GM10248 (cell line): Measurements from ENCODE around the gene DNAJC18.
A peak's percentile ranks its signal among the peaks of the same experiment; 100 is the strongest.

Experiments used
- CTCF ChIA-PET: fragments of 300-600 bp; sonication (Branson Sonifier 250); formaldehyde crosslinking; extraction: SDS; loops from one replicate; lab custom pipeline; 2021; ENCODE audit warnings: antibody characterized with exemption; lab: Yijun Ruan, JAX
- POLR2A ChIA-PET: fragments of 350-650 bp; sonication (Branson Sonifier 250); formaldehyde crosslinking; extraction: SDS; loops from one replicate; lab custom pipeline; 2020; ENCODE audit warnings: antibody characterized with exemption; lab: Yijun Ruan, JAX
- DNase-seq: peaks from one replicate; pipeline ENCODE4 v3.0.0; 2012; ENCODE audit errors: extremely low spot score
- TF ChIP-seq, protein P1 (sequence below): IDR thresholded peaks from 2 replicates; pipeline ENCODE4 v1.5.1; 2012; ENCODE audit warnings: mild to moderate bottlenecking, low read depth; ENCODE audit errors: extremely low read depth, missing control alignments, control extremely low read depth

DNAJC18 gene

DNA sequence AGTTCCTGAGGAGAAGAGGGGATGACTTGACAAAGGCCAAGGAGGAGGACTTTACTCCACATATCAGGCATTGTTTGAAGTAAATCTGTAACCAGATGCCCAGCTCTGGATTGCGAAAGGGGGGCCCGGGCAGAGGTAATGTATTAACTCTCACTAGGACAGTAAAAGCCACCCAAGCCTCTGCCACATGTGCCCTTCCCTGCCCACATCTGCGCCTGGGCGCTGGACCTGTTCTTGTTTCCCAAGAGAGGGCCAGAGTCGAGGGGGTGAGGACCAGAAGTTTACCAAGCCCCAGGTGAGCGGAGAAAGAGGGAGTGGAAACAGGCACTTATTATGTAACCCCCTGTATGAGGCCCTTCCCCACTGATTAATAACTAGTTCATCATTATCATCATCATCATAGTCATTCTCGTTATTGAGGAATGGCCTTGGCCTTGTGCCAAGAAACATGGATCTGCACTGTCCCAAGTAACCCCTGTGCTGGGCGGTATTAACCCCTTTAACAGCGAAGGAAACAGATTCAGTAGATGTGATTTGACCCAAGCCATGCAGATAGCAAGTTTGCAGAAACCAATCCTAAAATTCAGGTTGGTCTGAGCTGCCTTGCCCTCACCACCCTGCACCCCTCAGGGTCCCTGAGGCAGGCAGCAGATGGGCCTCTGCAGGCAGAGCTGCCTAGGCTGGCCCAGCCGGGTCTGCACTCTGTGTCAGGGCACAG lies 55.9 kb downstream of the DNAJC18 start, which contains the start of gene SLC23A1:
Gene SLC23A1, minus strand, starts transcription at position 23 of the 718 bp plus-strand sequence. CDS start 44 bp downstream, outside the sequence.
- TF ChIP-seq, protein P1, sequence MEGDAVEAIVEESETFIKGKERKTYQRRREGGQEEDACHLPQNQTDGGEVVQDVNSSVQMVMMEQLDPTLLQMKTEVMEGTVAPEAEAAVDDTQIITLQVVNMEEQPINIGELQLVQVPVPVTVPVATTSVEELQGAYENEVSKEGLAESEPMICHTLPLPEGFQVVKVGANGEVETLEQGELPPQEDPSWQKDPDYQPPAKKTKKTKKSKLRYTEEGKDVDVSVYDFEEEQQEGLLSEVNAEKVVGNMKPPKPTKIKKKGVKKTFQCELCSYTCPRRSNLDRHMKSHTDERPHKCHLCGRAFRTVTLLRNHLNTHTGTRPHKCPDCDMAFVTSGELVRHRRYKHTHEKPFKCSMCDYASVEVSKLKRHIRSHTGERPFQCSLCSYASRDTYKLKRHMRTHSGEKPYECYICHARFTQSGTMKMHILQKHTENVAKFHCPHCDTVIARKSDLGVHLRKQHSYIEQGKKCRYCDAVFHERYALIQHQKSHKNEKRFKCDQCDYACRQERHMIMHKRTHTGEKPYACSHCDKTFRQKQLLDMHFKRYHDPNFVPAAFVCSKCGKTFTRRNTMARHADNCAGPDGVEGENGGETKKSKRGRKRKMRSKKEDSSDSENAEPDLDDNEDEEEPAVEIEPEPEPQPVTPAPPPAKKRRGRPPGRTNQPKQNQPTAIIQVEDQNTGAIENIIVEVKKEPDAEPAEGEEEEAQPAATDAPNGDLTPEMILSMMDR, result no peak
- ChIA-PET CTCF (interaction anchor here (1.1 to 1.5 kb wide), 2 partner anchors 14 to 39 kb away, joined by 3 read pairs; no protein-coding TSS in a partner anchor), POLR2A (no interaction called here)
- DNase-seq, result peak; percentile 10

DNA sequence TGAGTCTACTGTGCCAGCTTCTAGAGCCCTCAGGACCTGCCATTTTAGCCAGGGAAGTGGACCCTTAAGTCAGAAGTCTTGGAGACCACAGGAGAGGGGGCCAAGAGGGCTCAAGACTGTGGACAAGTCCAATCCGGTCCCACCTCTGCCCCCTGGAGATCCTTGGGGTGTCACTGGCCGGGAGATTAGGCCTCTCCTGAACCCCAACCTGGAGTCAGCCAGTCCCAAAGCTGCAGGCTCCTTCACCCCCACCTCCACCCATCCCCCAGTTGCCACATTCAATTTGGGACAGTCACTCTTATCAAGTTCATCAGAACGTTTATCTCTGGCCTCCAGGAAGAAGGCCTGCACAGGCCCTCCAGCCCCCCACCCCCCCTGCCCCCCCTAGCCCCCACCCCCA lies 56.5 kb downstream of the DNAJC18 start:
- ChIA-PET CTCF (interaction anchor here (1.5 kb wide), 1 partner anchor 13 kb away, joined by 3 read pairs; no protein-coding TSS in a partner anchor), POLR2A (interaction anchor here (0.6 kb wide), 1 partner anchor 16 kb away, joined by 3 read pairs; no protein-coding TSS in a partner anchor)
- TF ChIP-seq, protein P1, result no peak
- DNase-seq, result no peak

DNA sequence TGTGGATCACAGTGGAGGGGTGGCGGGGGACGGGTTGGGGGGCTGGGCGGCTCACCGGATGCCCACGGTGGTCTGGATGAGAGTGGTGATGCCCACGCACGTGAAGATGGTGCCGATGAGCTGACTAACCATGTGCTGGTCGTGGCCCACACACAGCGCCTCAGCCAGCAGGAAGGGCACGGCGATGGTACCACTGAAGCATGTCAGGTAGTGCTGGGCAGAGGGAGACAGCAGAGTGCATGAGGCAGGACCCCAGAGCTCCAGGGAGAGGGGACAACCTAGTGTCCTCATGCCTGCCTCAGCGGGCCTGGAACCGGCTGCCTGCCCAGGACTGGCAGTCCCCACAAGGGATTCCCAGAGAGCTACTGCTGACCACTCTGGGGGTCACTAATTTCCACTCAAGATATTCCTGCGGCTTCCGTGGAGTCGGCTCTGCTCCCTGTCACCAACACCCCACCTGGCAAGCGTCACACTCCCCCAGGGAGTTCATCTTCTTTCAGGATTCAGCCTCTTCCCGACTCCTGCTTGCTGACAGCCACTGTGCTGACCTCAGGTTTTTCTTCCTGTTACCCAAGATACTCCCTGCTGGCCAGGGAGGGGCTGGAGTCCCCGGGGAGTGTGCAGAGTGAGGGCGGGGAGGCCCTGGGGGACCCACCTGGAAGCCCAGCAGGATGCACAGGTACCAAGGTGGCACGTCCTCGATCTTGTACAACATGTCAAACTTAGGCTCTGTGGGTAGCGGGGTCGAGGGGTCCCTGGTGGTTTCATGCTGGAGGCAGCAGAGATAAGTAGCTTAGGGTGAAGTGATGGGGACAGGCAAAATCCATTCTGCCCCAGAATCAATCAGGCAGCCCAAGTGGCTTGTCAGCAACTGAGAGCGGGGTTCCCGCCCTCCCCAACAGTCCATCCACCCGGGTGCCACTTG lies 57.2 kb downstream of the DNAJC18 start:
- no peak for DNase-seq
- CTCF ChIA-PET, result interaction anchor here (1.3 to 1.5 kb wide), 2 partner anchors 9 to 13 kb away, joined by 3 to 6 read pairs; no protein-coding TSS in a partner anchor
- POLR2A ChIA-PET, result interaction anchor here (0.6 to 0.7 kb wide), 2 partner anchors 16 to 209 kb away, joined by 3 to 6 read pairs; no protein-coding TSS in a partner anchor
- TF ChIP-seq, protein P1, result no peak

DNA sequence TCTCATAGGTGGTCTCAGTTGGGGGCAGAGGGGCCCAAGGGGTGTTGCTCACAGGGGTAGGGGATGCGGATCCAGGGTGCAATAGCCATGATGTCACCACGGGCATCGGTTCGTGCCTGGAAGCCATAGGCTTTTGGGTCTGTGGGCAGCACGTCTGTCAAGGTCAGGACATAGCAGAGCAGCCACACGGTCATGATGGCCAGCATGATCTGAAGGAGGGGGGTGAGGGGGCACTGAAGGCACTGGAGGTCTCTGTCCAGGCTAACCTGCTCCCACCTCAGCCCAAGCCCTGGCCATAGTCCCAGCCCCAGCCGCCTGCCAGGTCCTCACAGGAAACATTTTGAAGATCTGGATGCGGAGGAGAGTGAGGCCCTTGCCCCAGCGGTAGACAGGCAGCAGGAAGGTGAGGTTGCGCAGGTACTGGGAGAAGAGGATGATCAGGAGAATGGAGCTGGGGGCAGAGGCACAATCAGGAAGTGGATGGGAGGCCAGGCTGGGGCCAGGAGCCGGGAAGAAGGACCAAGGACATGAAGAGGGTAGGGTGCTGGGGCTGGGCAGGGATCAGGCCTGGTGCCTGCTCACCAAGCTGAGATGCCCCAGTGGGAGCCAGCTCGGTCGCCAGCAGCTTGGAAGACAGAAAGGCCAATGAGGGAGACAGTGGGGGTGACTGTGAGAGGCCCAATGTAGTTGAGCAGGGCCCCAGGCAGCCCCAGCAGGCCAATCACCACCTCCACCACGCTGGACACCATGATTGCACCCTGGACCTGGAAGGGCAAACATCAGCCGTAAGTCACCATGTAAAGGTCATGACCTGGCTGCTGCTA lies 59.5 kb downstream of the DNAJC18 start:
- ChIA-PET POLR2A (interaction anchor here (0.6 to 1.7 kb wide), 2 partner anchors 11 to 1050 kb away, joined by 4 read pairs; partner anchors contain the start of gene MZB1), CTCF (interaction anchor here (1.2 kb wide), 1 partner anchor 9 kb away, joined by 3 read pairs; no protein-coding TSS in a partner anchor)
- DNase-seq, result no peak

DNA sequence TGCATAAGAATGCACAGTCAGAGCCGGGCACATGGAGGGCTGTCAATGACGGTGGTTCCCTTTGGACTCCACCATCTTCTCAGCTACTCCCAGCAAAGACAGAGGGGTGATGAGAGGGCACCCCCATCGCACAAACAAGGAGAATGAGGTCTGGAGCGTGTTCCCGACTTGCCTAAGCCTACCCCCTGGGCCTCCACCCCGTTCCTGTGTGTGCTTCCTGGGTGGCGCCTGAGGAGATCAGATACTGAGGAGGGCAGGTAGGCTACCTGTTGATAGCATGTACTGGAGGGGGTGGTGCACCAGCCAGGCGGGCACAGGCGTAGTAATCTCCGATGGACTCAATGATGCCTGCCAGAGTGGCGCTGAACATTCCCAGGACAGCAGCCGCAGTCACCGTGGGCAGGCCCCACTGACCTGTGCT lies 60.4 kb downstream of the DNAJC18 start:
- POLR2A ChIA-PET, result interaction anchor here (0.5 kb wide), 1 partner anchor 17 kb away, joined by 8 read pairs; no protein-coding TSS in a partner anchor
- DNase-seq, result no peak
- TF ChIP-seq, protein P1, result no peak
- CTCF ChIA-PET, result no interaction called here

More for the DNA sequence above, 59.5 kb downstream of the DNAJC18 start:
- TF ChIP-seq, protein P1, result no peak
